NCI-H1436 (cell line): ENCODE measurements around the gene FBXL4.

Experiments
- DNase-seq: peaks from one replicate; lab custom pipeline; 2025; lab: John Stamatoyannopoulos, UW

The FBXL4 gene

GRCh38 chr6:98824902-98825599 lies 122.7 kb downstream of the FBXL4 start:
- DNase-seq, result no peak

GRCh38 chr6:98824162-98824901 lies 123.4 kb downstream of the FBXL4 start:
- no peak for DNase-seq

GRCh38 chr6:98823428-98824161 lies 124.2 kb downstream of the FBXL4 start:
- no peak for DNase-seq

GRCh38 chr6:98821756-98822405 lies 125.9 kb downstream of the FBXL4 start:
- no peak for DNase-seq
